ENCODE data around the gene ANO2.

DNA sequence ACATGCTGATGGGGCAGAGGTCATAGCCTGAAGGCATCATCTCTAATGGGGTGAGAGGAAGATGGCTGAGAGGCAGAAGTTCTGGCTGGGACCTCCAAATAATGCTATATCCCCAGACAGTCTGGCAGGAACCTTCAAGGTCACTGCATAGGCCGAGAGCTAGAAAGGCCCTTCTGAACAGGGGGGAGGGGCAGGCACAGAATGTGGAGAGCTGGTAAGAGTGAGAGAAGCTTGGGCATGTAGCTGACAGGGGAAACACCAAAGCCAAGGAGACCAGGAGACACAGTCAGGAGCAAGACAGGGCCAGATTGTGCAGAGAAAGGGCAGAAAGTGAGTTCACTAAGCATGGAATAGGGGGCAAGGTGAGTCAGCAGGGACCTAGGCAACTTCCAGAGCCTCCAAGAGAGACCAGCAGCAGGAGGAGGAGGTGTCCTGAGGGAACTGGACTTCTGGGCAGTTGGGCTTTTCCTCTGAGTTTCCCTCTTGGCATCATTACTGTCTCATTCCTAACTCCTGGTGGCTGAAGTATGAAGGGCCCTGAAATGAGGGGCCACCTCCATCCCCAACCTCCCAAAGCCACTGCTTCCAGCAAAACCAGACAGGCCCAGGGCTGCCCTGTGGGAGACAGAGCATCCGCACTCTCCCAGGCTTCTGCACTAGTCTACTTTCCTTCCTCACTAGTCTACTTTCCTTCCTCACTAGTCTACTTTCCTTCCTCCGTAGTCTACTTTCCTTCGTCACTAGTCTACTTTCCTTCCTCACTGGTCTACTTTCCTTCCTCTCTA lies 17.1 kb downstream of the ANO2 start:
- TF ChIP-seq, protein P1, sequence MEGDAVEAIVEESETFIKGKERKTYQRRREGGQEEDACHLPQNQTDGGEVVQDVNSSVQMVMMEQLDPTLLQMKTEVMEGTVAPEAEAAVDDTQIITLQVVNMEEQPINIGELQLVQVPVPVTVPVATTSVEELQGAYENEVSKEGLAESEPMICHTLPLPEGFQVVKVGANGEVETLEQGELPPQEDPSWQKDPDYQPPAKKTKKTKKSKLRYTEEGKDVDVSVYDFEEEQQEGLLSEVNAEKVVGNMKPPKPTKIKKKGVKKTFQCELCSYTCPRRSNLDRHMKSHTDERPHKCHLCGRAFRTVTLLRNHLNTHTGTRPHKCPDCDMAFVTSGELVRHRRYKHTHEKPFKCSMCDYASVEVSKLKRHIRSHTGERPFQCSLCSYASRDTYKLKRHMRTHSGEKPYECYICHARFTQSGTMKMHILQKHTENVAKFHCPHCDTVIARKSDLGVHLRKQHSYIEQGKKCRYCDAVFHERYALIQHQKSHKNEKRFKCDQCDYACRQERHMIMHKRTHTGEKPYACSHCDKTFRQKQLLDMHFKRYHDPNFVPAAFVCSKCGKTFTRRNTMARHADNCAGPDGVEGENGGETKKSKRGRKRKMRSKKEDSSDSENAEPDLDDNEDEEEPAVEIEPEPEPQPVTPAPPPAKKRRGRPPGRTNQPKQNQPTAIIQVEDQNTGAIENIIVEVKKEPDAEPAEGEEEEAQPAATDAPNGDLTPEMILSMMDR (IDR thresholded peaks at IDR 0.05): no peak
- no peak for TF ChIP-seq EP300 (IDR thresholded peaks at IDR 0.05; ENCODE audit: low read depth)

Measured in transverse colon (tissue), 3 donors.